ENCODE results near the gene NUP37. TPM values are rescaled to one million over a fixed set of nuclear protein-coding genes. Genes with fewer than 3 reads are reported as not detected.
"Not testable (repeated sequence)": the region's sequence is repeated elsewhere in the genome, so short reads cannot be mapped to it uniquely, and the experiment has no call there.

NUP37 gene
- total and polyA plus RNA-seq, 2 of the 8 experiments (the other 6 are each of a cell fraction or from before 2014, with no cell fraction given) = 53.5 to 71.0 TPM

DNA sequence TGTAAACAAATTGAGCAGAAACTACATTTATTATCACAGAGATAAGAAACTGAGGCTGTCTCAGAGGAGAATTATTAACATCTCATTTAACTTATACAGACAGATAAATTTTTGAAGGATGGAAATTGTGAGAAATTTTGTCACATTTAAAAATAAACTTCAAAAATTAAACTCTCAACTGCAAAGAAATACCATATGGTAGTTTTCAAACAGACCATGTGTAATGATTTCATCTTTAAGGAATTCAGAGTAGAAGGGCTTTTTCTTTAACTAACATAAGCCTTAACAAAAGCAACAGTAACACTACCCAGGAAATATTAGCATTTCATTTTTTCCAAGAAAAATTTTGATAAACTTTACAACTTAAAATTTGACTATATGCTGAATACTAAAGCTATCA is 26.6 kb downstream of the NUP37 start (continued):
- TF ChIP-seq, protein P1, sequence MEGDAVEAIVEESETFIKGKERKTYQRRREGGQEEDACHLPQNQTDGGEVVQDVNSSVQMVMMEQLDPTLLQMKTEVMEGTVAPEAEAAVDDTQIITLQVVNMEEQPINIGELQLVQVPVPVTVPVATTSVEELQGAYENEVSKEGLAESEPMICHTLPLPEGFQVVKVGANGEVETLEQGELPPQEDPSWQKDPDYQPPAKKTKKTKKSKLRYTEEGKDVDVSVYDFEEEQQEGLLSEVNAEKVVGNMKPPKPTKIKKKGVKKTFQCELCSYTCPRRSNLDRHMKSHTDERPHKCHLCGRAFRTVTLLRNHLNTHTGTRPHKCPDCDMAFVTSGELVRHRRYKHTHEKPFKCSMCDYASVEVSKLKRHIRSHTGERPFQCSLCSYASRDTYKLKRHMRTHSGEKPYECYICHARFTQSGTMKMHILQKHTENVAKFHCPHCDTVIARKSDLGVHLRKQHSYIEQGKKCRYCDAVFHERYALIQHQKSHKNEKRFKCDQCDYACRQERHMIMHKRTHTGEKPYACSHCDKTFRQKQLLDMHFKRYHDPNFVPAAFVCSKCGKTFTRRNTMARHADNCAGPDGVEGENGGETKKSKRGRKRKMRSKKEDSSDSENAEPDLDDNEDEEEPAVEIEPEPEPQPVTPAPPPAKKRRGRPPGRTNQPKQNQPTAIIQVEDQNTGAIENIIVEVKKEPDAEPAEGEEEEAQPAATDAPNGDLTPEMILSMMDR (IDR thresholded peaks at IDR 0.05; ENCODE audit: control extremely low read depth in 1 of 3, insufficient read depth in 1 of 3, low read depth in 1 of 3, low read length in 3 of 3) = no peak
- TF ChIP-seq GTF2F1 (IDR thresholded peaks at IDR 0.05; ENCODE audit: borderline replicate concordance, low read depth, low read length) = no peak

DNA sequence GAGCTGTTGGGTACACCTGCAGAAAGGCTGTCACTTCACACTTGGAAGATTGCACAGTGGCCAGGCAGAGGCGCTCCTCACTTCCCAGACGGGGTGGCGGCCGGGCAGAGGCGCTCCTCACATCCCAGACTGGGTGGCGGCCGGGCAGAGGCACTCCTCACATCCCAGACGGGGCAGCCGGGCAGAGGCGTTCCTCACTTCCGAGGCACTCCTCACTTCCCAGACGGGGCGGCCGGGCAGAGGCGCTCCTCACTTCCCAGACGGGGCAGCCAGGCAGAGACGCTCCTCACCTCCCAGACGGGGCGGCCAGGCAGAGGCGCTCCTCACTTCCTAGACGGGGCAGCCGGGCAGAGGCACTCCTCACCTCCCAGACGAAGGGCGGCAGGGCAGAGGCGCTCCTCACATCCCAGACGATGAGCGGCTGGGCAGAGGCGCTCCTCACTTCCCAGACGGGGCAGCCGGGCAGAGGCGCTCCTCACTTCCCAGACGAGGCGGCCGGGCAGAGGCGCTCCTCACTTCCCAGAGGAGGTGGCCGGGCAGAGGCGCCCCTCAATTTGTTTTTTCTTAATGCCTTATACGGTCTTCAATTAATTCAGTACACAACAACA is 30.6 kb downstream of the NUP37 start:
- H2BK5ac ChIP-seq (ENCODE audit: low read depth, low read length); H4K20me1 ChIP-seq (replicated peaks in 1 of 2; ENCODE audit: control insufficient read depth in 1 of 2, insufficient read depth in 2 of 2, low read length in 2 of 2); FAIRE-seq; H2AK5ac ChIP-seq (ENCODE audit: low read depth, low read length); H3K56ac ChIP-seq (replicated peaks; ENCODE audit: insufficient read length, low read depth, low read length); H3K27ac ChIP-seq (ENCODE audit: low read depth, low read length); H3K14ac ChIP-seq (ENCODE audit: insufficient read length); H3K9ac ChIP-seq (replicated peaks in 1 of 4; ENCODE audit: extremely low read depth in 1 of 4, low read depth in 3 of 4, low read length in 3 of 4); DNase-seq (ENCODE audit: low read depth in 1 of 2, low spot score in 2 of 2); H3K23ac ChIP-seq (ENCODE audit: insufficient read length); H4K8ac ChIP-seq (ENCODE audit: extremely low read depth, insufficient read depth, low read length); H3K4me2 ChIP-seq (ENCODE audit: insufficient read depth in 1 of 2, low read depth in 2 of 2, low read length in 2 of 2); H3K4me3 ChIP-seq (ENCODE audit: extremely low read depth in 1 of 4, insufficient read depth in 2 of 4, low read depth in 3 of 4, low read length in 4 of 4); POLR2A ChIA-PET (ENCODE audit: partially characterized antibody); H4K91ac ChIP-seq (replicated peaks; ENCODE audit: insufficient read length, low read length); H3K18ac ChIP-seq (ENCODE audit: extremely low read depth, low read length); H3K79me1 ChIP-seq (ENCODE audit: low read depth, low read length); H2BK120ac ChIP-seq (replicated peaks; ENCODE audit: low read depth, low read length); H4K5ac ChIP-seq (ENCODE audit: insufficient read length, low read depth, low read length); H3K23me2 ChIP-seq (ENCODE audit: low read depth, low read length); H3K79me2 ChIP-seq (ENCODE audit: control insufficient read depth in 1 of 2, insufficient read depth in 2 of 2, low read length in 2 of 2); H2AFZ ChIP-seq (ENCODE audit: low read length); H3K4ac ChIP-seq (replicated peaks; ENCODE audit: insufficient read length, low read depth, low read length); H3K27me3 ChIP-seq (replicated peaks in 1 of 4; ENCODE audit: control insufficient read depth in 3 of 4, extremely low read depth in 1 of 4, insufficient read depth in 3 of 4, low read length in 3 of 4); H2BK12ac ChIP-seq (ENCODE audit: low read depth, low read length); H2BK15ac ChIP-seq (ENCODE audit: low read length); H2BK20ac ChIP-seq (ENCODE audit: low read length); H3K4me1 ChIP-seq (replicated peaks in 1 of 4; ENCODE audit: control insufficient read depth in 3 of 4, insufficient read depth in 4 of 4, low read length in 3 of 4): not testable (repeated sequence)
- CTCF ChIA-PET (ENCODE audit: partially characterized antibody) = interaction anchor here (0.6 to 0.8 kb wide), 2 partner anchors 84 to 395 kb away, joined by 3 read pairs; no protein-coding TSS in a partner anchor
- Histone ChIP-seq H3K9me3 (ENCODE audit: insufficient read depth in 2 of 2, low read depth in 1 of 2, low read length in 1 of 2) (peaks cover 7 to 12% of the 10 kb centered on the region in 2 experiments), H3K36me3 (ENCODE audit: control insufficient read depth in 2 of 4, insufficient read depth in 4 of 4, low read length in 3 of 4) (peaks cover 0 to 23% (median 13%) of the 10 kb centered on the region in 4 experiments; a peak in 5 of 8 replicates)
- 91% methylated on average over 36 of the region's 38 CpGs; no CpG with 5 or more reads in 1 of the 2 experiments for WGBS, 2 experiments (ENCODE audit: extremely low coverage in 1 of 2, insufficient coverage in 1 of 2, insufficient read length in 1 of 2, insufficient replicate concordance in 2 of 2, low coverage in 1 of 2, low lambda C conversion rate in 2 of 2, missing lambda C conversion rate in 1 of 2)
